Measurements from ENCODE around the gene PLXNA4.

DNA sequence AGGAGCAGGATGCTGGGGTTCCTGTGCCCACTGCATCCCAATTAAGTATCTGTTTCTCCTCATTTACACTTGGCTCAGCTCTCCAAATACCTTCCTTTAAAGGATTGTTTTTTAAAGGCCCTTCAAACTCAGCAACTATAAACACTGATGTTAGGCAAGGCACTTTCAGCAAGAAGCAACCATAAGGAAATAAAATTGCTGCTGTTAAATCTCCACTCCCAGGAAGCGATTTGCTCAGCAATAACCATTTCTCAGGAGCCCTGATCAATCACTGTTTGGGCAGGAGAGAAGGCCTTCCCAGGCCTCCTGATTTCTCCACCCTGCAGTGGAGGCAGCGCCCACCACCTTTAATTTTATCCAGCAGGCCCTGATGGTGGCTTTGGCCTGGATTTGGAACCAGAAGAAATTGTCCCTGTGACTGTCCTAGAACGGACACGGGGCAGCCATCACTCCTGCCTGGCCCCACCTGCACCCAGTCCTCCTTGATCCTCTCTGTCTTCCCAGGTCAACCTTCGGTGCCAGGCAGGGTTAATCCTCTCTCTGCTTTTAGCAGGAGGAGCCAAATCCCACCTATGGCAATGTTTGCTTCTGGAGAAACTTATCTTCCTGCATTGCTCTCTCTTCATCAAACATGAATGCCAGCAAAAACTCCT is 199.8 kb downstream of the PLXNA4 start:
- TF ChIP-seq, protein P1, sequence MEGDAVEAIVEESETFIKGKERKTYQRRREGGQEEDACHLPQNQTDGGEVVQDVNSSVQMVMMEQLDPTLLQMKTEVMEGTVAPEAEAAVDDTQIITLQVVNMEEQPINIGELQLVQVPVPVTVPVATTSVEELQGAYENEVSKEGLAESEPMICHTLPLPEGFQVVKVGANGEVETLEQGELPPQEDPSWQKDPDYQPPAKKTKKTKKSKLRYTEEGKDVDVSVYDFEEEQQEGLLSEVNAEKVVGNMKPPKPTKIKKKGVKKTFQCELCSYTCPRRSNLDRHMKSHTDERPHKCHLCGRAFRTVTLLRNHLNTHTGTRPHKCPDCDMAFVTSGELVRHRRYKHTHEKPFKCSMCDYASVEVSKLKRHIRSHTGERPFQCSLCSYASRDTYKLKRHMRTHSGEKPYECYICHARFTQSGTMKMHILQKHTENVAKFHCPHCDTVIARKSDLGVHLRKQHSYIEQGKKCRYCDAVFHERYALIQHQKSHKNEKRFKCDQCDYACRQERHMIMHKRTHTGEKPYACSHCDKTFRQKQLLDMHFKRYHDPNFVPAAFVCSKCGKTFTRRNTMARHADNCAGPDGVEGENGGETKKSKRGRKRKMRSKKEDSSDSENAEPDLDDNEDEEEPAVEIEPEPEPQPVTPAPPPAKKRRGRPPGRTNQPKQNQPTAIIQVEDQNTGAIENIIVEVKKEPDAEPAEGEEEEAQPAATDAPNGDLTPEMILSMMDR (IDR thresholded peaks at IDR 0.05; ENCODE audit: low read depth, low read length): no peak
- no peak for TF ChIP-seq EZH2phosphoT487 (IDR thresholded peaks at IDR 0.05; ENCODE audit: low read depth)
